ENCODE results near the gene BEX1.
"Not testable (repeated sequence)": the region's sequence is repeated elsewhere in the genome, so short reads cannot be mapped to it uniquely, and the experiment has no call there.

BEX1 gene

GRCh38 chrX:103056902-103057301 is 7.1 kb downstream of the BEX1 start:
- DNase-seq (no peak), ATAC-seq (ENCODE audit: insufficient read depth, low read depth) (no peak)
- Histone ChIP-seq H3K4me2 (ENCODE audit: insufficient read depth, low read length) (no peak overlapping the region), H3K4me3 (ENCODE audit: low read depth in 1 of 2, low read length in 2 of 2) (no peak overlapping the region), H3K9me3 (ENCODE audit: insufficient read depth, low read length, severe bottlenecking) (no peaks in the 10 kb centered on the region), H3K9ac (ENCODE audit: low read depth, low read length) (no peak overlapping the region), H2AFZ (ENCODE audit: low read depth, low read length) (no peak overlapping the region), H3K36me3 (ENCODE audit: insufficient read depth, low read length) (no peaks in the 10 kb centered on the region), H3K27me3 (ENCODE audit: insufficient read depth, low read length, poor library complexity) (no peaks in the 10 kb centered on the region), H3K79me2 (ENCODE audit: insufficient read depth, low read length) (no peaks in the 10 kb centered on the region), H3K27ac (ENCODE audit: low read length) (no peak overlapping the region), H3K4me1 (ENCODE audit: insufficient read depth, low read length) (no peaks in the 10 kb centered on the region), H4K20me1 (ENCODE audit: insufficient read depth, low read length) (no peaks in the 10 kb centered on the region)
- no peak for TF ChIP-seq CTCF (IDR thresholded peaks at IDR 0.05; ENCODE audit: borderline replicate concordance, extremely low read depth, low read length, poor library complexity, severe bottlenecking)
- no peak for TF ChIP-seq EZH2 (IDR thresholded peaks at IDR 0.05; ENCODE audit: borderline replicate concordance, low read depth, low read length, severe bottlenecking)

GRCh38 chrX:103052625-103053024 is 11.3 kb downstream of the BEX1 start:
- H4K20me1 ChIP-seq (ENCODE audit: insufficient read depth, low read length) = no peaks in the 10 kb centered on the region
- TF ChIP-seq CTCF (IDR thresholded peaks at IDR 0.05; ENCODE audit: borderline replicate concordance, extremely low read depth, low read length, poor library complexity, severe bottlenecking) (no peak), EZH2 (IDR thresholded peaks at IDR 0.05; ENCODE audit: borderline replicate concordance, low read depth, low read length, severe bottlenecking) (no peak)
- ATAC-seq (ENCODE audit: insufficient read depth, low read depth) = no peak
- H3K4me1 ChIP-seq (ENCODE audit: insufficient read depth, low read length) = no peaks in the 10 kb centered on the region
- H3K9ac ChIP-seq (ENCODE audit: low read depth, low read length) = no peak overlapping the region
- no peak overlapping the region for H2AFZ ChIP-seq (ENCODE audit: low read depth, low read length)
- DNase-seq = no peak
- H3K27ac ChIP-seq (ENCODE audit: low read length) = no peak overlapping the region
- no peak overlapping the region for H3K4me2 ChIP-seq (ENCODE audit: insufficient read depth, low read length)
- no peaks in the 10 kb centered on the region for H3K79me2 ChIP-seq (ENCODE audit: insufficient read depth, low read length)
- no peaks in the 10 kb centered on the region for H3K27me3 ChIP-seq (ENCODE audit: insufficient read depth, low read length, poor library complexity)
- H3K36me3 ChIP-seq (ENCODE audit: insufficient read depth, low read length) = no peaks in the 10 kb centered on the region
- no peak overlapping the region for H3K4me3 ChIP-seq (ENCODE audit: low read depth in 1 of 2, low read length in 2 of 2)
- no peaks in the 10 kb centered on the region for H3K9me3 ChIP-seq (ENCODE audit: insufficient read depth, low read length, severe bottlenecking)

- H3K79me2 ChIP-seq (ENCODE audit: insufficient read depth, low read length) = no peaks in the 10 kb centered on the region
- H3K9ac ChIP-seq (ENCODE audit: low read depth, low read length) = no peak overlapping the region
- ATAC-seq (ENCODE audit: insufficient read depth, low read depth) (no peak), DNase-seq (no peak)
- no peaks in the 10 kb centered on the region for H3K36me3 ChIP-seq (ENCODE audit: insufficient read depth, low read length)
- H3K27ac ChIP-seq (ENCODE audit: low read length) = no peak overlapping the region
- no peak overlapping the region for H2AFZ ChIP-seq (ENCODE audit: low read depth, low read length)
- no peaks in the 10 kb centered on the region for H3K9me3 ChIP-seq (ENCODE audit: insufficient read depth, low read length, severe bottlenecking)
- no peak overlapping the region for H3K4me2 ChIP-seq (ENCODE audit: insufficient read depth, low read length)
- no peaks in the 10 kb centered on the region for H3K4me1 ChIP-seq (ENCODE audit: insufficient read depth, low read length)
- TF ChIP-seq EZH2 (IDR thresholded peaks at IDR 0.05; ENCODE audit: borderline replicate concordance, low read depth, low read length, severe bottlenecking) (no peak), CTCF (IDR thresholded peaks at IDR 0.05; ENCODE audit: borderline replicate concordance, extremely low read depth, low read length, poor library complexity, severe bottlenecking) (no peak)
- H3K4me3 ChIP-seq (ENCODE audit: low read depth in 1 of 2, low read length in 2 of 2) = no peak overlapping the region
- H4K20me1 ChIP-seq (ENCODE audit: insufficient read depth, low read length) = no peaks in the 10 kb centered on the region
- no peaks in the 10 kb centered on the region for H3K27me3 ChIP-seq (ENCODE audit: insufficient read depth, low read length, poor library complexity)
Observed at GRCh38 chrX:103051260-103051789, 12.6 kb downstream of the BEX1 start.

- H3K27ac ChIP-seq (ENCODE audit: low read length); H3K79me2 ChIP-seq (ENCODE audit: insufficient read depth, low read length); H3K36me3 ChIP-seq (ENCODE audit: insufficient read depth, low read length); H3K4me3 ChIP-seq (ENCODE audit: low read depth in 1 of 2, low read length in 2 of 2); H3K4me1 ChIP-seq (ENCODE audit: insufficient read depth, low read length); H3K9me3 ChIP-seq (ENCODE audit: insufficient read depth, low read length, severe bottlenecking); DNase-seq; H3K27me3 ChIP-seq (ENCODE audit: insufficient read depth, low read length, poor library complexity); H3K4me2 ChIP-seq (ENCODE audit: insufficient read depth, low read length); H3K9ac ChIP-seq (ENCODE audit: low read depth, low read length); H4K20me1 ChIP-seq (ENCODE audit: insufficient read depth, low read length); H2AFZ ChIP-seq (ENCODE audit: low read depth, low read length); ATAC-seq (ENCODE audit: insufficient read depth, low read depth): not testable (repeated sequence)
Observed at GRCh38 chrX:103033371-103033770, 30.6 kb downstream of the BEX1 start.
